CD4-positive, alpha-beta T cell (primary cell): ENCODE results near the gene PKN2. TPM values are rescaled to one million over a fixed set of nuclear protein-coding genes. Genes with fewer than 3 reads are reported as not detected.

Source experiments
- ATAC-seq: fragments of 200-7000 bp; cut with Tn5 transposase; one replicate; pipeline ENCODE4 v1.10.0; 2022; ENCODE audit warnings: mild to moderate bottlenecking; ENCODE audit not compliant: poor library complexity
- CTCF ChIA-PET: fragments of 350-600 bp; sonication (Branson Sonifier 250); formaldehyde crosslinking; loops from one replicate; lab custom pipeline; 2021; ENCODE audit warnings: antibody characterized with exemption, inconsistent platforms; lab: Charles Lee
- POLR2A ChIA-PET: fragments of 350-600 bp; sonication (Branson Sonifier 250); formaldehyde crosslinking; loops from one replicate; lab custom pipeline; 2021; ENCODE audit warnings: antibody characterized with exemption, inconsistent platforms; lab: Charles Lee
- DNase-seq, 14 experiments: peaks; one replicate each; pipeline ENCODE4 v3.0.0-alpha.2; 2013 to 2020; ENCODE audit warnings: mixed read lengths in 2 of 14
- H3K27ac ChIP-seq, 2 donors: one replicate each; pipeline versions ENCODE4 v1.5.1 to v1.7.0; 2013; ENCODE audit warnings: low read length in 2 of 2, low read depth in 1 of 2, mild to moderate bottlenecking in 1 of 2
- H3K27me3 ChIP-seq, 2 experiments: 1 replicate in 1 of 2; 2 replicates in 1 of 2; pipeline versions ENCODE4 v1.6.1 to v1.7.0; 2013; ENCODE audit warnings: low read length in 2 of 2, control low read depth in 1 of 2, mild to moderate bottlenecking in 1 of 2, moderate library complexity in 1 of 2; ENCODE audit not compliant: insufficient read depth in 2 of 2, control insufficient read depth in 1 of 2
- H3K36me3 ChIP-seq: one replicate; pipeline ENCODE4 v1.6.1; 2013; ENCODE audit warnings: low read length, control low read depth; ENCODE audit not compliant: insufficient read depth
- H3K4me1 ChIP-seq: one replicate; pipeline ENCODE4 v1.6.1; 2013; ENCODE audit warnings: low read length, control low read depth; ENCODE audit not compliant: insufficient read depth
- H3K4me3 ChIP-seq: one replicate; pipeline ENCODE4 v1.5.1; 2013; ENCODE audit warnings: mild to moderate bottlenecking, low read length, moderate library complexity
- H3K9me3 ChIP-seq, 2 experiments: 1 replicate in 1 of 2; 2 replicates in 1 of 2; pipeline versions ENCODE4 v1.6.1 to v1.7.0; 2013; ENCODE audit warnings: low read length in 2 of 2, mild to moderate bottlenecking in 2 of 2, control low read depth in 1 of 2, moderate library complexity in 1 of 2; ENCODE audit not compliant: control insufficient read depth in 1 of 2, insufficient read depth in 1 of 2
- H3K27ac Mint-ChIP-seq: one replicate; pipeline ENCODE4 v1.8.0; 2020; ENCODE audit warnings: mixed read lengths
- H3K27me3 Mint-ChIP-seq: one replicate; pipeline ENCODE4 v1.8.0; 2021; ENCODE audit warnings: mixed read lengths
- H3K36me3 Mint-ChIP-seq: one replicate; pipeline ENCODE4 v1.8.0; 2021; ENCODE audit warnings: low read depth, mixed read lengths
- H3K4me1 Mint-ChIP-seq: one replicate; pipeline ENCODE4 v1.8.0; 2021; ENCODE audit warnings: low read depth, mixed read lengths
- H3K4me3 Mint-ChIP-seq: one replicate; pipeline ENCODE4 v1.8.0; 2020; ENCODE audit warnings: mild to moderate bottlenecking, mixed read lengths
- H3K9me3 Mint-ChIP-seq: one replicate; pipeline ENCODE4 v1.8.0; 2020; ENCODE audit warnings: mixed read lengths
- CTCF ChIP-seq: fragments of 200-600 bp; IDR thresholded peaks from one replicate; pipeline ENCODE4 v1.8.0; 2022; ENCODE audit warnings: antibody characterized with exemption, mild to moderate bottlenecking
- intact Hi-C, 2 experiments: fragments of 100-400 bp; cut with DNase I in 1 of 2; cut with micrococcal nuclease in 1 of 2; formaldehyde crosslinking; loops; one replicate each; pipeline versions ENCODE4 v1.15.1 to v1.9.0; 2023 to 2025; cut with DNase I, micrococcal nuclease
- total RNA-seq, 174 experiments: library from RNA in 2 of 174; stranded (reverse) in 2 of 174; gene quantifications; one replicate each; pipeline ENCODE4 v1.2.3 and lab custom pipeline; 2021 to 2026

The PKN2 gene
- total RNA-seq, 2 experiments from 2014 or later = 38.8 to 41.4 TPM

GRCh38 chr1:88736633-88737248 is 52.7 kb downstream of the PKN2 start:
- no peaks in the 10 kb centered on the region for H3K36me3 ChIP-seq
- ATAC-seq (no peak), DNase-seq (peak in 5 of 14 experiments; percentile 2 to 39 (median 14))
- ChIA-PET CTCF (no interaction called here), POLR2A (no interaction called here)
- H3K27ac ChIP-seq = no peak overlapping the region
- H3K4me3 ChIP-seq = no peak overlapping the region
- no peak overlapping the region for H3K4me3 Mint-ChIP-seq
- H3K27me3 ChIP-seq = no peaks in the 10 kb centered on the region
- H3K9me3 Mint-ChIP-seq = peaks cover 14% of the 10 kb centered on the region
- peaks cover 5 to 18% of the 10 kb centered on the region in 2 experiments for H3K9me3 ChIP-seq
- peaks cover 36% of the 10 kb centered on the region for H3K4me1 Mint-ChIP-seq
- TF ChIP-seq CTCF = no peak
- intact Hi-C loops = no loop called here
- H3K27me3 Mint-ChIP-seq = no peaks in the 10 kb centered on the region
- peaks cover 13% of the 10 kb centered on the region for H3K4me1 ChIP-seq
- H3K36me3 Mint-ChIP-seq = peaks cover 76% of the 10 kb centered on the region
- no peak overlapping the region for H3K27ac Mint-ChIP-seq

GRCh38 chr1:88737338-88737927 is 53.4 kb downstream of the PKN2 start:
- ATAC-seq = no peak
- H3K27ac ChIP-seq = no peak overlapping the region
- no peak overlapping the region for H3K4me3 ChIP-seq
- peaks cover 3% of the 10 kb centered on the region for H3K36me3 ChIP-seq
- Mint-ChIP-seq H3K36me3 (peaks cover 79% of the 10 kb centered on the region), H3K4me1 (peaks cover 36% of the 10 kb centered on the region), H3K27me3 (no peaks in the 10 kb centered on the region), H3K27ac (no peak overlapping the region), H3K9me3 (peaks cover 14% of the 10 kb centered on the region), H3K4me3 (no peak overlapping the region)
- peaks cover 5 to 18% of the 10 kb centered on the region in 2 experiments for H3K9me3 ChIP-seq
- TF ChIP-seq CTCF = no peak
- ChIA-PET CTCF (no interaction called here), POLR2A (no interaction called here)
- no peak for DNase-seq
- peaks cover 13% of the 10 kb centered on the region for H3K4me1 ChIP-seq
- intact Hi-C loops = no loop called here
- no peaks in the 10 kb centered on the region for H3K27me3 ChIP-seq

GRCh38 chr1:88740784-88741183 is 56.7 kb downstream of the PKN2 start:
- ChIA-PET POLR2A (no interaction called here), CTCF (no interaction called here)
- no peak for TF ChIP-seq CTCF
- Histone ChIP-seq H3K27me3 (no peaks in the 10 kb centered on the region), H3K9me3 (peaks cover 0 to 4% of the 10 kb centered on the region in 2 experiments), H3K27ac (no peak overlapping the region), H3K4me3 (no peak overlapping the region), H3K4me1 (peaks cover 13% of the 10 kb centered on the region), H3K36me3 (peaks cover 18% of the 10 kb centered on the region)
- intact Hi-C loops = no loop called here
- Mint-ChIP-seq H3K36me3 (peaks cover 80% of the 10 kb centered on the region), H3K4me1 (peaks cover 27% of the 10 kb centered on the region), H3K27me3 (no peaks in the 10 kb centered on the region), H3K4me3 (no peak overlapping the region), H3K27ac (no peak overlapping the region), H3K9me3 (peaks cover 3% of the 10 kb centered on the region)
- no peak for ATAC-seq
- DNase-seq = no peak
